ENCODE measurements around the gene SLC9A9.

- TF ChIP-seq ZNF8 (CRISPR knock-in tag; IDR thresholded peaks at IDR 0.05) (no peak), PATZ1 (CRISPR knock-in tag; IDR thresholded peaks at IDR 0.05; ENCODE audit: borderline replicate concordance) (no peak), TOX (CRISPR knock-in tag; IDR thresholded peaks at IDR 0.05; ENCODE audit: borderline replicate concordance) (no peak), ARNTL (CRISPR knock-in tag; IDR thresholded peaks at IDR 0.05; ENCODE audit: borderline replicate concordance, low read depth) (no peak), SNAI2 (CRISPR knock-in tag; IDR thresholded peaks at IDR 0.05) (no peak), ZNF70 (CRISPR knock-in tag; IDR thresholded peaks at IDR 0.05) (no peak)
Measured at GRCh38 chr3:143334231-143334630, 514.0 kb downstream of the SLC9A9 start.
